Spleen (tissue), 11 donors: ENCODE results near the gene FHL2. TPM values are rescaled to one million over a fixed set of nuclear protein-coding genes. Genes with fewer than 3 reads are reported as not detected.

Experiments
- DNase-seq: peaks from one replicate; pipeline ENCODE4 v3.0.0-alpha.2; 2020
- H3K27ac ChIP-seq, 8 donors: fragments of 200-600 bp; sonication (generic) in 7 of 8; 1 replicate in 4 of 8; 2 replicates in 4 of 8; pipeline versions ENCODE4 v1.5.0 to v1.8.0; 2016 to 2021; ENCODE audit warnings: inconsistent platforms in 4 of 8, mild to moderate bottlenecking in 4 of 8, moderate library complexity in 1 of 8
- H3K27me3 ChIP-seq, 7 donors: fragments of 200-600 bp; sonication (generic) in 6 of 7; replicated peaks in 1 of 7; 1 replicate in 4 of 7; 2 replicates in 3 of 7; pipeline versions ENCODE4 v1.5.0 to v1.8.0; 2016 to 2021; ENCODE audit warnings: inconsistent platforms in 3 of 7, mild to moderate bottlenecking in 1 of 7
- H3K36me3 ChIP-seq, 6 donors: fragments of 200-600 bp; sonication (generic) in 5 of 6; 1 replicate in 4 of 6; 2 replicates in 2 of 6; pipeline versions ENCODE4 v1.5.0 to v1.8.0; 2016 to 2021; ENCODE audit warnings: inconsistent platforms in 2 of 6
- H3K4me1 ChIP-seq, 6 donors: fragments of 200-600 bp; sonication (generic) in 5 of 6; 1 replicate in 3 of 6; 2 replicates in 3 of 6; pipeline versions ENCODE4 v1.5.0 to v1.8.0; 2016 to 2021; ENCODE audit warnings: inconsistent platforms in 3 of 6
- H3K4me3 ChIP-seq, 8 donors: fragments of 200-600 bp; sonication (generic) in 7 of 8; 1 replicate in 4 of 8; 2 replicates in 4 of 8; pipeline versions ENCODE4 v1.5.0 to v1.8.0; 2016 to 2021; ENCODE audit warnings: inconsistent platforms in 4 of 8, mild to moderate bottlenecking in 4 of 8, moderate library complexity in 2 of 8
- H3K9me3 ChIP-seq, 8 donors: fragments of 200-600 bp; sonication (generic) in 7 of 8; 1 replicate in 4 of 8; 2 replicates in 4 of 8; pipeline versions ENCODE4 v1.5.0 to v1.8.0; 2016 to 2021; ENCODE audit warnings: inconsistent platforms in 4 of 8
- CTCF ChIP-seq, 11 experiments: fragments of 200-600 bp in 7 of 11; fragments of 450-650 bp in 4 of 11; sonication (generic) in 4 of 11; IDR thresholded peaks in 8 of 11; conservative IDR thresholded peaks in 3 of 11; 1 replicate in 7 of 11; 2 replicates in 4 of 11; pipeline versions ENCODE4 v1.4.0 to v1.8.0; 2016 to 2021; ENCODE audit warnings: antibody characterized with exemption in 11 of 11, inconsistent platforms in 4 of 11, mild to moderate bottlenecking in 1 of 11
- POLR2A ChIP-seq, 3 donors: fragments of 450-650 bp; IDR thresholded peaks; one replicate each; pipeline ENCODE4 v1.5.1; 2017; ENCODE audit warnings: antibody characterized with exemption in 3 of 3, mild to moderate bottlenecking in 1 of 3
- POLR2AphosphoS5 ChIP-seq, 3 donors: sonication (generic); formaldehyde crosslinking; IDR thresholded peaks; one replicate each; pipeline ENCODE4 v1.5.1; 2017; ENCODE audit warnings: antibody characterized with exemption in 3 of 3
- WGBS, 5 donors: extraction: QIAGEN DNeasy Blood & Tissue Kit in 3 of 5; methylation state at CpG; one replicate each; pipeline versions ENCODE4 v1.1.5 to v1.1.7; 2013 to 2018; 5-methylcytosine and 5-hydroxymethylcytosine counted together
- intact Hi-C: fragments of 100-400 bp; cut with DNase I; formaldehyde crosslinking; loops from one replicate; pipeline ENCODE4 v1.15.0; 2023; ENCODE audit warnings: low total_unique reads
- polyA plus RNA-seq, 3 donors: library from polyadenylated mRNA; stranded (reverse); fragments of 200-250 nt; gene quantifications; one replicate each; pipeline ENCODE4 v1.2.1, GENCODE V29; 2013
- total RNA-seq, 7 donors: library from RNA; depleted of rRNA in 3 of 7; stranded (reverse); fragments of >200 nt in 3 of 7; fragmentation: NEBNext Ultra II Directional in 4 of 7; extraction: Animal tissue kit (Norgen Biotek cat#: 25700) in 4 of 7; gene quantifications; one replicate each; pipeline versions ENCODE4 v1.1.0 to v1.2.1, GENCODE V29; 2016 to 2021
- donor health status: healthy with polysubstance abuse.
- donor health status: DM: no; HTN: no; CAD: no; lungs with moderate emphysema.
- donor health status: DM: no; HTN: no; CAD: no.
- donor health status: Bipolar disorder and iron deficiency.
- donor health status: healthy.
- donor health status: DM: no; HTN: no; CAD: no.
- donor health status: DM: yes; HTN: yes; CAD: no.

FHL2 gene
- total and polyA plus RNA-seq, 10 donors: 6.8 to 27.4 (median 18.9) TPM

- Histone ChIP-seq H3K4me1 (no peaks in the 10 kb centered on the region), H3K4me3 (no peak overlapping the region), H3K27ac (no peak overlapping the region), H3K27me3 (peaks cover 0 to 19% (median 0%) of the 10 kb centered on the region in 7 donors), H3K9me3 (peaks cover 0 to 20% (median 14%) of the 10 kb centered on the region in 8 donors), H3K36me3 (no peaks in the 10 kb centered on the region)
- TF ChIP-seq POLR2AphosphoS5 (IDR thresholded peaks at IDR 0.05): no peak
- no peak for TF ChIP-seq POLR2A (IDR thresholded peaks at IDR 0.05)
- no peak for TF ChIP-seq CTCF (IDR thresholded peaks at IDR 0.05 in 8 of 11, conservative IDR thresholded peaks at IDR 0.05 in 3 of 11)
- intact Hi-C loops: no loop called here
- DNase-seq: no peak
- 94 to 98% (median 95%) methylated on average over 6 of the region's 6 CpGs for WGBS, 5 donors
These were observed 19.7 kb upstream of the FHL2 start for GRCh38 chr2:105418522-105418921.

GRCh38 chr2:105417857-105418436, 19.1 kb upstream of the FHL2 start:
- Histone ChIP-seq H3K27me3 (peaks cover 0 to 25% (median 0%) of the 10 kb centered on the region in 7 donors), H3K27ac (no peak overlapping the region), H3K4me3 (no peak overlapping the region), H3K4me1 (no peaks in the 10 kb centered on the region), H3K9me3 (peaks cover 0 to 20% (median 14%) of the 10 kb centered on the region in 8 donors), H3K36me3 (no peaks in the 10 kb centered on the region)
- intact Hi-C loops: no loop called here
- no peak for TF ChIP-seq CTCF (IDR thresholded peaks at IDR 0.05 in 8 of 11, conservative IDR thresholded peaks at IDR 0.05 in 3 of 11)
- TF ChIP-seq POLR2AphosphoS5 (IDR thresholded peaks at IDR 0.05): no peak
- TF ChIP-seq POLR2A (IDR thresholded peaks at IDR 0.05): no peak
- no peak for DNase-seq
- WGBS, 5 donors: 78 to 96% (median 90%) methylated on average over 1 of the region's 1 CpG

GRCh38 chr2:105416156-105416555, 17.3 kb upstream of the FHL2 start:
- H3K9me3 ChIP-seq: peaks cover 0 to 20% (median 14%) of the 10 kb centered on the region in 8 donors
- H3K36me3 ChIP-seq: no peaks in the 10 kb centered on the region
- H3K4me1 ChIP-seq: no peaks in the 10 kb centered on the region
- no peak overlapping the region for H3K4me3 ChIP-seq
- no peak overlapping the region for H3K27ac ChIP-seq
- DNase-seq: no peak
- H3K27me3 ChIP-seq: peaks cover 0 to 32% (median 0%) of the 10 kb centered on the region in 7 donors
- WGBS, 5 donors: 38 to 48% (median 46%) methylated on average over 3 of the region's 3 CpGs
- TF ChIP-seq POLR2A (IDR thresholded peaks at IDR 0.05) (no peak), CTCF (IDR thresholded peaks at IDR 0.05 in 8 of 11, conservative IDR thresholded peaks at IDR 0.05 in 3 of 11) (no peak), POLR2AphosphoS5 (IDR thresholded peaks at IDR 0.05) (no peak)
- intact Hi-C loops: no loop called here

- intact Hi-C loops: no loop called here
These were observed 16.2 kb upstream of the FHL2 start for GRCh38 chr2:105415007-105415406.

More at GRCh38 chr2:105415007-105415406, 16.2 kb upstream of the FHL2 start:
- H3K9me3 ChIP-seq: peaks cover 0 to 13% (median 11%) of the 10 kb centered on the region in 8 donors
- H3K36me3 ChIP-seq: no peaks in the 10 kb centered on the region
- 65 to 95% (median 87%) methylated on average over 4 of the region's 4 CpGs for WGBS, 5 donors
- DNase-seq: no peak
- TF ChIP-seq POLR2A (IDR thresholded peaks at IDR 0.05): no peak
- no peak for TF ChIP-seq CTCF (IDR thresholded peaks at IDR 0.05 in 8 of 11, conservative IDR thresholded peaks at IDR 0.05 in 3 of 11)
- TF ChIP-seq POLR2AphosphoS5 (IDR thresholded peaks at IDR 0.05): no peak
- no peaks in the 10 kb centered on the region for H3K4me1 ChIP-seq
- H3K4me3 ChIP-seq: no peak overlapping the region
- peaks cover 0 to 38% (median 0%) of the 10 kb centered on the region in 7 donors for H3K27me3 ChIP-seq
- no peak overlapping the region for H3K27ac ChIP-seq
